A673 (cell line): ENCODE data around the gene ADRA2A.

Source experiments
- CTCF ChIP-seq: fragments of 300-800, 200-600 bp; sonication (generic); conservative IDR thresholded peaks from 2 replicates; pipeline ENCODE4 v1.5.1; 2017; ENCODE audit warnings: low read depth, mild to moderate bottlenecking, antibody characterized with exemption, low read length, moderate library complexity, mixed read lengths
- EZH2 ChIP-seq: fragments of 200-600 bp; sonication (generic); IDR thresholded peaks from 2 replicates; pipeline ENCODE4 v1.6.1; 2017; ENCODE audit warnings: borderline replicate concordance, low read depth, mild to moderate bottlenecking, mixed read lengths, antibody characterized with exemption, low read length; ENCODE audit not compliant: poor library complexity, severe bottlenecking

- TF ChIP-seq CTCF (no peak), EZH2 (no peak)
Observed at GRCh38 chr10:111075577-111076185, 1.1 kb upstream of the ADRA2A start.
